ENCODE data around the gene SSBP3.
"Not testable (repeated sequence)": the region's sequence is repeated elsewhere in the genome, so short reads cannot be mapped to it uniquely, and the experiment has no call there.

SSBP3 gene

DNA sequence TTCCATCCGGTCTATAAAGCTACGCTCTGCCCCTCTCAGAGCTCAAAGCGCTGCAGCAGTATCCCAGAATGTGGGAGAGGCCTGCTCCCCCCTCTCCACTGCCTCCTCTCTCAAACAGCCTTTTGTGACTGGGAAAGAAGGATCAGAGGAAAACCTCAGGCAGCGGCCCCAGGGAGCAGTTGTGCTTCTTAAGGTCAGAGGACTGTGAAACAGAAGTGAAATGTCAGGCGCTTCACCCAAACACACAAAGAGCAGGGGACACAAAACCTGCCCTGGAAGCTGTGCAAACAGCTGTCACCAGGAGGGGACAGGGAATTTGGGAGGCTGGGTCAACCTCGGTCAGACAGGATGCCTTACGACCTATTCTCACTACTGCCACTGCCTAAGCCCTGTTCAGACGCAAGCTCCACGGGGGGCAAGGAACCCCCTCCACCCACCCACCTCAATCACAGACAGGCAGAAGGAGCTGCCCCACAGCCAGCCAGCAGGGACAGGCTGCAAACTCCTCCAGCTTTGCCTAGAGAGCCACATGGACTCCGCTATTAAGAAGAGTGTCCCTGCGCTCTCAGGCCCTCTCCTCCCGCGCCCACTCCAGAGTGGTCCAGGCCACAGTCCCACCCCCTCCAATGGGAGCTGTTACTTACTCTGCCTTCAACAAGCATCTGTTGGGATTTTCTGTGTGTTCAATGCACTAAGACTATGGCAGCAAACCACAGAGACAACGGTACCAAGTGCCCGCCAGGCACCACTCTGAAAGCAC lies 14.6 kb downstream of the SSBP3 start:
- DNase-seq: no peak

DNA sequence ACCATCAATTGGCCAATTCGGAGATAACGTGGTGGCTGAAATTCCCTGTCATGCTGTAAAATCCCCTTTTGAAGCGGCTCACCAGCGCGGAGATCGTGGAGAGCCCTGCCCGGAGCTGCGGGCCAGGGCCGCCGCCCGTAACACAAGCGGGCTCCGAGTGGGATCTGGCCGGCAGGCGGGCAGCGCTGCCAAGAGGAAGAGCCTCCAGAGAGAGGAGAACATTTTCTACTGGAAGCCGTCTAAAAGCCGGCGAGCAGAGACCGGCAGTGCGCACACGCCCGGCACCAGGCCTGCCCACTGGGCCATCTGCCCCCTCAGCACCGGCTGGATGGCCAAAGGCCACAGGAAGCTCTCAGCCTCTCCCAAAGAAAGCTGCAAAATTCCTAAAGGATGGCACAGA lies 15.5 kb downstream of the SSBP3 start:
- no peak for DNase-seq

- DNase-seq: not testable (repeated sequence)
Measured at GRCh38 chr1:54389608-54390007, 16.6 kb downstream of the SSBP3 start.

DNA sequence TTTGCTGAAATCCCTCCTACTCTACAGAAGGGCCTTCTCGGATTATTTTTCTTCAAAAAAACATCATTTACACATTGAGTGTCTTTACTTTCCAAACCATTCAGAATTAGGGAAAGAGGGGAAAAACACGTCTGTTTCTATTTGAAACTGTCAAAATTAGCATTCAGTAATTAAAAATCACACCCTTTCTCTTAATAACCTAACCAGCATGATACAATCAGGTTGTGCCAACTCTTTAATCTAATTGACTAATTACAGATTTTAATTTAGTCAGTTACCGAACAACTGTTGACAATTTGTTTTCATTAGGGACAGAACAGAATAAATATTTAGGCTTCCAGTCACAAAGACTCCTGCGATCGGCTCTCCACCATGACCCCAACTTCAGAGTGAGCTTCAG lies 18.8 kb downstream of the SSBP3 start:
- no peak for DNase-seq

- no peak for DNase-seq
Measured at GRCh38 chr1:54385727-54386022, 20.5 kb downstream of the SSBP3 start.

GRCh38 chr1:54384918-54385726 lies 21.1 kb downstream of the SSBP3 start:
- no peak for DNase-seq

- DNase-seq: no peak
Measured at GRCh38 chr1:54384471-54384870, 21.7 kb downstream of the SSBP3 start.

DNA sequence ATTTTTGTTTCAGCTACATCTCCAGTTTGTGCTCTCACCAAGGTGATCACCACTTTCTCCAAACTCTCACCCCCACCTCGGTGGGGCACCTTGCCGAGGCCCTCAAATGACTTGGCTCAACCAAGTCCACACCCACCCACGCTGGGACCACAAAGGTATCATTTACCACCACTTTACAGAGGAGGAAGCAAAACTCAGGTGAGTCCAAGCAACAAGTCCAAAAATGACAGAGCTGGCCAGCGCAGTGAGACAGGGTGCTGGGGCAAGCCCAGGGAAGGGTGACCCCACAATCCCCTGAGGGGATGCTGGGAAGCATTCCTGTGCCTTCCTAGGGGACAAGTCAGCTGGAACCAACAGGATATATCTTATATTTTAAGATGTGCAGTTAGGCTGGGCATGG lies 24.7 kb downstream of the SSBP3 start:
- no peak for DNase-seq

DNA sequence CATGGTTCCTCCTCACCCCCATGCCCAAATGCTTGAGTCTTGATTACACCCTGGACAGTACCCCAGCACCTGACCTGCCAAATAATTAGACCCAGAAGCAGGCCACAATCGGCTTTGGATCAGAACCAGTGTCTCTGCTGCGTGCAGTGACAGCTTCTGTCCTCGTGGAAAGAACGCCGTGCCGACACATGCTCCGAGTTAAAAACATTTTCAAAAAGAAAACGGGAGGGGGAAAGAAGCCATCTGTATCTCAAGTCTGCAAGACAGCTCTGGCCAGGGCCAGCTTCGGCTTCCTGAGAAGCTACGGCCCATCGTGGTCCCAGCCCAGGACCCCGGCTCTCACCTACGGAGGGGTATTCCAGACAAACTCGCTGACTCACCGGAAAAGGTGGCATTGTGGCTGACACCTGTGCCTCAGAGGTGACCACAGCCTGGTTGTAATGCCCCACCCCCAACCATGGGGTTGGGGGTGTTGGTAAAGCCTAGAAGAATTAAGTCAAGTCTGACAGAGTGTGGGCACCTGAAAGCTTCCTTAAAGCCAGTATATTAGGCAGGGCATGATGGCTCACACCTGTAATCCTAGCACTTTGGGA lies 25.8 kb downstream of the SSBP3 start:
- DNase-seq: no peak

- DNase-seq: no peak
Measured at GRCh38 chr1:54379555-54380289, 26.5 kb downstream of the SSBP3 start.

GRCh38 chr1:54378874-54379554 lies 27.2 kb downstream of the SSBP3 start:
- no peak for DNase-seq

DNA sequence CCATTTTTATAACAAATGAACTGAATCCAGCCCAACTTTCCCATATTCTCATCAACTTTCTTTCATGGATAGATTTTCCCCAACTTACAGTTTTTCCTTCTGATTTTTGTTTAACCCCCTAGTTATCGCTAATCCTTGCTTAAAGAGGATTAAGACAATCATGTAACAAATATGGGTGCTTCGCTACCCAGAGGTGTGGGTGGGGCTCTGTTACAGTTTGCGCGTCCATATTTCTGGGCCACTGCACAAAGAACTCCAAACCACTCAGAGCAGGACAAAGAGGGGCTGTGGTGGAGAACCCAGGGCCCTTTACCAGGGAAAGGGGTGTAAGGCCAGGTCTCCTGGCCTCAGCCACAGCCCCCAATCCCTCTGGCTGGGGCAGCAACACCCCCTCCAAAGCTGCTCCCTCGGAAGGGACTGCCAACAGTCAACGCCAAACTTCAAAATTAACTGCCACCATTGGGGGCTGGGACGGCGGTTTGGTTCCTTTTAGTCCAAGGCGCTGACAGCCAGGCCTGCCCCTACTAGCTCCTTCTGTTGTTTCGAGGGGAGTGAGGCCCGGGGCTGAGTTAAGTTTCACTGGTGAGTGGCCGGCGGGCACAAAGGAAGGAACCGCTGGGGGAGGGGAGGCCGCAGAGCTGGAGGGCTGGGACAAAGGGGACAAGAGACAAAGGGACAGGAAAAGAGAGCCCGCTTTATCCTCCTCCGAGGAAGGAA lies 27.9 kb downstream of the SSBP3 start:
- DNase-seq: no peak

GRCh38 chr1:54377040-54377691 lies 29.0 kb downstream of the SSBP3 start:
- no peak for DNase-seq

GRCh38 chr1:54376430-54377039 lies 29.7 kb downstream of the SSBP3 start:
- peak; percentile 44 for DNase-seq

- DNase-seq: no peak
Measured at GRCh38 chr1:54375712-54376429, 30.3 kb downstream of the SSBP3 start.

DNA sequence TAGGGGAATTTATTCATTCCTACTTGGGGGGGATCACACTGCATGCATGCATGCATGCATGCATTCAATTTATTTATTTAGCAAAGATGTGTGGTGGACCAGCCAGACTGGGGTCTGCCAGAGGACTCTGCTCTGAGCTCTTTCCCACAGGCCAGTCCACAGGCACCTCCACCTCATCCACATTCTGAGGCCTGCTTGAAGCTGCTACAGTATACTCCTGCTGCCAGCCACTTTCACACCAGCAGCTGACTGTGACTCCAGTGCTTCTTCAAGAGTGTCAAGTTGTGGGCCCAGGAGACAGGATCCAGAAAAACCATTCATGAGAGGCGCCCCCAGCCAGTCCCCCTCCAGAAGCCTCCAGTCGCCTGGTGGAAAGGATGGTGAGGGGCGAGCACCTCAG lies 30.9 kb downstream of the SSBP3 start:
- no peak for DNase-seq

GRCh38 chr1:54374766-54375165 lies 31.4 kb downstream of the SSBP3 start:
- no peak for DNase-seq

DNA sequence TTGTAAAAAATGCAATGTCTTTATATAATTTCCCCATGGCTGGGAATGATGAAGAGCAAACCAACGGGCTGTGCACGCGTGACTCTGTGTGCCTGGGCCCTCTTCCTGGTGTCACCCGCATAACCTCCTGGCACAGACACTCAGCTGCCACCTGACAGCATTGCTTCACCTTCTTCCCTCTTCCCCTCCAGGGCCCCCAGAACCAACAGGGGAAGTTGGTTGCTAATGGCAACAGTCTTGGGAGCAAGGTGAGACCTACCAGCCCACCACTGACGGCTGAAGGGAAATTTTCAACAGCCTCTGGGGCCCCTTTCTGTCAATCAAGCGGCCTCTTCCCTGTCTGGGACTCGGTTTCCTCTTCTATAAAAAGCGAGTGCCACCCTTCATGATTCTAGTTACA lies 33.2 kb downstream of the SSBP3 start:
- no peak for DNase-seq

GRCh38 chr1:54371942-54372275 lies 34.3 kb downstream of the SSBP3 start:
- DNase-seq: no peak
